HG03378 (cell line): ENCODE data around the gene CHST4.
"Not testable (repeated sequence)": the region's sequence is repeated elsewhere in the genome, so short reads cannot be mapped to it uniquely, and the experiment has no call there.

ENCODE experiments used
- ATAC-seq: cut with Tn5 transposase; IDR thresholded peaks from one replicate; pipeline ENCODE4 v1.9.1; 2021; ENCODE audit warnings: mild to moderate bottlenecking, moderate library complexity; ENCODE audit not compliant: unreplicated experiment

CHST4 gene

DNA sequence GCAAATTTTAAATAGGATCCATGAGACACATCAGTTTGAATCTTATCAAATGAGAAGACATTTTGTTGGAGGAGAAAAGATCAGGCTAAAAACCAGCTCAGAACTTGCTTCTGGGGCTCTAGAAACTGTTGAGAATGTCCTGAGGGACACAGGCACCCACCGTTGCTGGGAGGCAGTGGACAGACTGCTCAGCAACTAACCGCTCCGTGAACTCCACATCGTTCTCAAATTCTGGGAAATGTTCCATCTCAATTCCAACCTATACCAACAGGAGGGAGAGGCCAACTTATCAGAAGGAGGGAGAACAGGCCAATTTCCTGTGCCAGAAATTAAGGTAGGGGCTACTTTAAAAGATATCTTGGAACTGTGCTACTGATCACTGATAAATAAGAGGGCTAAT, 42.3 kb downstream of the CHST4 start:
- no peak for ATAC-seq

DNA sequence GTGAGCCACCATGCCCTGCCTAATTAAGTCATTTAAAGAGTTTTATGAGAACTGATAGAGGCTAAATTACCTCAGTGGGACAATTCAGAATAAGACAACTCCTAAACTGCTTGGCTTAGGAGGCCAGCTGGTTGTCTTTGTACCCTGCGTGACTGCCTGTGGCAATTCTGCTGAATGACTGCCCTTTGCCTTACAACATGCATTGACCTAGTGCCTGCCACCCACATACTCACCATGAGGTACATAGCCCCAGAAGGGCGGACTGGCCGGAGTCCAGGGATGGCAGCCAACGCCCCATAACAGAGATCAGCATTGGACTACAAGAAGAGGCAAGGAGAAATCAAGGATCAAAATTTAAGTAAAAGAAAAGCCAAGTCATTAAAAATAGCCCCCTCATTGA, 43.4 kb downstream of the CHST4 start:
- ATAC-seq, result no peak

DNA sequence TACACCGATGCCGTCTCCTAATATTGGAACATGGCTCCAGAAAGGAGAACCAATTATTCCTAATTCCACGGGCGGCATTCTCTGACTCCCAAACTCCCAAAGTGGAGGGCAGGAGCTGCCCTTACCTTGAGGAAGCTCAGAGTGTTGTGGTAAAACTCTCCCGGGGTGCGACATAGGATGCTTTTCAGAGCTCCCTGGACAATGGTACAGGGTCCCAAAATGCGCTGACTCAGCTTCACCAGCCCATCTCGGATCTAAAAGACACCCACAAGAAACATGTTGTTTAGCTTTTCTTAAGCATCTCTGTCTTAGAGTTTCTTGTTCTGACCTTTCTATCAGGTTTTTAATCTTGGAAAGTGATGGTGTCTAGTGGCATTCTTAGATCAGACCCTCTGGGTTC, 43.9 kb downstream of the CHST4 start:
- no peak for ATAC-seq

DNA sequence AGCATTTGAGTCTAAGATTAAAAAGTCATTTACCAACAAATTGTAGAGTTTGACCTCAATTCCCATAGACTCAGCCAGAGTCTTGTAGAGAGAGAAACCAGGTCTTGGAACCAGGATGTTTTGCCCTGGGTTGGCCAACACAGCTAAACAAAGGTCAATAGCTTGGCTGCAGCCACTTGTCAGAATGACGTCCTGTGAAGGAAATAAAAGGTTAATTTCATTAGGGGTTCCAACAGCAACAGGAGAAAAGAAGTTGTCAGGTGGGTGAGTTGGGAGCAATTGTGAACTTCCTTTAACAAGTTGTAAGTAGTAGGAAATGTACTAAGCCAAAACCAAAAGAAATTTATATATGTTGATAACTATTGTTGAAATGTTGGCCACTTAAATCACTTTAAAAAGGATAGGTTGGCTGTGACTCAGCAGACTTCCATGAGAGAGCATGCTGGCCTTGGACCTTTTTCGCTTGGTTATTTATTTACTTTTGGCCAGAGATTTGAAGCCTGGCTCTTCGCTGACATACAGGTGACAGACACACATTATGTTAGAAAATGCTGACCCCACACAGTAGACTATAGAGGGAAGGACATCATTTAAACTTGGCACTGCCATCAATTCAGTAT, 46.4 kb downstream of the CHST4 start:
- ATAC-seq, result no peak

DNA sequence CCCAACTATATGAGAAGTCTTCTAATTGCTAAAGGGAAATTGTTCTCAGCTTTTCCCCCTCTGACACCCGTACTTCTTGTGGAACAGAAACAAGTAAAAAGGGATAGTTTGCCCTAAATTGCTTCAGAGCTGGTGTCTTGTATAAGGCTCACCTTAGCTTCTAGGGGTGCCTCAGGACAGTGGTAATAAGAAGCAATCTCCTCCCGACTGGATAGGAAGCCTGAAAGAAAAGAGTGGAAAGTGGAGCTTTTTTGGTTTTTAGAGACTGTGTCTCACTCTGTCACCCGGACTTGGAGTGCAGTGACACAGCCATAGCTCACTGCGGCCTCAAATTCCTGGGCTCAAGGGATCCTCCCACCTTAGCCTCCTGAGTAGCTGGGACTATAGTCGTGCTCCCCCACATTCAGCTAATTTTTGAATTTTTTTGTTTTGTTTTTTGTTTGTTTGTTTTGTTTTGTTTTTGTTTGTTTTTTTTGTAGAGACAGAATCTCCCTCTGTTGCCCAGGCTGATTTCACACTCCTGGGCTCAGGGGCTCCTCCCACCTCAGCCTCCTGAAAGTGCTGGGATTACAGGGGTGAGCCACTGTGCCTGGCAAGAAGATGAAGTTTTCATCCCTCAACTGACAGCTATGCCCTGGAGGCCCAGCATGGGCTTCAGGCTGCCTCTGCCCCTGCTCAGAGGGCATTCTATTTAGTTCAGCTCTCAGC, 47.3 kb downstream of the CHST4 start:
- ATAC-seq, result no peak

DNA sequence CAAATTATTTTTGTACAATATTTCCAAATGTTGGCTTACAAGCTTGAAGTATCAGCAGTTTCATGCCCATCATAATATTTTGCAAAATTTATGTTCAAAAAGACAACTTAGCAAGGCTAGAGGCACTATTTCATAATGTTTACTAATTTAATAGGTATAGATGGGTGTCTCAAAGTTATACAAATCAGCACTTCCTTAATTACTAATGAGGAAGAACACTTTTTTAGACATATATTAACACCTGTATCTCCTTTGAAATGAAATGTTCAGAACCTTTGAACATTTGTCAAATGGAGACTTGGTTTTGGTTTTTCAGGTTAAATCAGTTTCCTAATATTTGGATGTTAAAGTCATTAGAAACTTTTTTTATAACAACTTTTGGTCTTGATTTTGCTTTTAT, 48.5 kb downstream of the CHST4 start:
- ATAC-seq, result no peak

DNA sequence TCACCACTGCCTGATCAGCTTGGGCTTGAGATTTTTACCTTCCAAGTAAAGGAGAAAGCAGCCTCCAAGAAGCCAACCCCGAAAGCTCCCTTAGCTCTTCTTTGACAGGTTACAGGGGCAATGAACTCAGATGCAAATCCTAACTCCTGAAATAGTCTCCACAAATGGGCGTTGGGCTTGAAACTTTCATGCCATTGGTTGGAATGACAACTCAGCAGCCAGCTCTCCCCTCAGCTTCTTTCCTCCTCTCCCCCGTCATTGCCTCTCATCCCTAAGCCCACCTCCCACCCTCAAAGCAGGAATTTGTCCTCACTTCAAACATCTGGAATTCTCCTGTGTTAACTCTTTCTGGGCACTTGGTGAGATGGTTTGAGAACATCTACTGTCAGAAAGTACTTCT, 50.7 kb downstream of the CHST4 start, which contains the start of gene TAT:
Gene TAT, minus strand, starts transcription at position 122 of the 400 bp plus-strand sequence. CDS start 677 bp downstream, outside the sequence.
- ATAC-seq, result no peak

DNA sequence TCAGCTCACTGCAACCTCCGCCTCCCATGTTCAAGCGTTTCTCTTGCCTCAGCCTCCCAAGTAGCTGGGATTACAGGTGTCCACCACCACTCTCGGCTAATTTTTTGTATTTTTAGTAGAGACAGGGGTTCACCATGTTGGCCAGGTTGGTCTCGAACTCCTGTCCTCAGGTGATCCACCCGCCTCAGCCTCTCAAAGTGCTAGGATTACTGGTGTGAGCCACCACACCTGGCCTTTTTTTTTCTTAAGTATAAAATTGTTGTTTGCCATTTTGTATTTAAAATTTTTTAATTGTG, 56.3 kb downstream of the CHST4 start:
- ATAC-seq, result not testable (repeated sequence)

DNA sequence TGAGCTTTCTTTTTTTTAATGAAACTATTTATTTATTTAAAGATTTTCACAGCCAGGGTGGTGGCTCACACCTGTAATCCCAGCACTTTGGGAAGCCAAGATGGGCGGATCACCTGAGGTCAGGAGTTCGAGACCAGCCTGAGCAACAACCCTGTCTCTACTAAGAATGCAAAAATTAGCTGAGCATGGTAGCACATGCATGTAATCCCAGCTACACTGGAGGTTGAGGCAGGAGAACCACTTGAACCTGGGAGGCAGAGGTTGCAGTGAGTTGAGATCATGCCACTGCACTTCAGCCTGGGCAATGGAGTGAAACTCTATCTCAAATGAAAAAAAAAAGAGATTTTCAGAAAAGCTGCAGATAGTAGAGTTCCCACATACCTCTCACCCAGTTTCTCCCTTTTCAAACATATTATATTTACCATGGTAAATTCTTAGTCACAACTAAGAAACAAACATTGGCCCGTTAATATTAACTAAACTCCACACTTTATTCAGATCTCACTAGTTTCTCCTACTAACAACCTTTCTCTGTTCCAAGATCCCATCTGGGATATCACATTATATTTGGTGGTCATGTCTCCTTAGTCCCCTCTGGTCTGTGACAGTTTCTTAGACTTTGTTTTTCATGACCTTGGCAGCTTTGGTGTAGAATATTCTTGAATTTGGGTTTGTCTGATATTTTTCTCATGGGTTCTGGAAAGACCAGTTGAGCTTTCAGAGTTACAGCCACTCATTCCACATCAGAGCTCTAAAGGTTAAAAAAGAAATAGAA, 58.5 kb downstream of the CHST4 start:
- no peak for ATAC-seq

DNA sequence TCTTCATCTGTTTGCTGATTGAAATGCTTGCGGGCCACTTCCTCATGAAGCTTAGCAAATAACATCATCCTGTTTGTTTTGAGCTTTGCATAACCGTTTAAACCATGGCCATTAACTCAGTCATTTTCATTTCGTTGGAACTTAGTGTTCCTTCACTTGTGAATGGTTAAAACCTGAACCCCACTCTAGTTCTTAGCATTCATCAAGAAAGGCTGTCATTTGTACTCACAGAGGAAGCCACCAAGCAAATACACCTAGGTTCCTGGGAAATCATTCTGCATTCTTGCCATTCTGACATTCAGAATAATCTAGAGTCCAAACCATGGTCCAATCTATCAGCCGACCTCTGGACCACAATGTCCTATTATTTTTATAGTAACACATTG, 59.1 kb downstream of the CHST4 start:
- ATAC-seq, result no peak
